ENCODE measurements around the gene NKAPL. TPM values are rescaled to one million over a fixed set of nuclear protein-coding genes. Genes with fewer than 3 reads are reported as not detected.
A peak's percentile ranks its signal among the peaks of the same experiment; 100 is the strongest.

Gene NKAPL
- total and polyA plus RNA-seq, 2 of the 13 experiments (the other 11 are each of a cell fraction or from before 2014, with no cell fraction given): not detected

DNA sequence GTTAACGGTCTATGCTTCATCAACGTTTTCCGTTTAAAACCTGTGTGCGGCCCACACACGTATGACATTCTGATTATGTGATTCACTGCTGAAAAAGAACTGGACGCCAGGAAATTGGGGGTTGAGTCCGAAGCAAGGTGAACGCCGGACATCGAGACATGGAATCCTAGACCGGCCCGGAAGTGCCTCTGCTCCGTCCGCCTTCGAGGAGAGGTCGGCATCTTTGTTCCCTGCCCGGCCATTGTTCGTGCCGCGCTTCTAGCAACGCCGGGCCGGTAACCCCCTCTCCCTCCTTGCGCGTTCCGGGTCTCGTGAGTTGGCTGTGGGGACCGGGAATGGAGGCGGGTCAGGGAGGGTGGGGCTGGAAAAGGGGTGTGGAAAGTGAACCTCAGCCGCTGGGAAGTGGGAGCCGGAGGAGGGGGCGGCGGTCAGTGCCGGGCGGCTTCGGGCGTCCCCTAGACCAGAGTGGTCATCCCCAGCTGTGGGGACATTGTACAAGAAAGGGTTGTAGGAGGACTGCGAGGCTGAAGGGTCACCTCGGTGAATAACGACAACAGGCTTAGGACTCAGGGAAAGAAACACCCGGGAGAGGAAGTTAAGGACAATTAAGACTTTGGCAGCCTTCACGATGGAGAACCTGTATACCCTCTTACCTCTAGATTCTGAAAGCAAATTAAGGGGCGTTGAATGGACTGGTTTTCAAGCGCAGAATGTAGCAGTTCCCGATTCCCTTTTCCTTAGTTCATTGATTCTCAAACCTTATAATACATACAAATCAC is 33.9 kb upstream of the NKAPL start, which contains the start of gene ZSCAN9 (continued):
- TF ChIP-seq ZNF850 (CRISPR knock-in tag; conservative IDR thresholded peaks at IDR 0.05): no peak
- TF ChIP-seq DR1 (CRISPR knock-in tag; IDR thresholded peaks at IDR 0.05): peak; percentile 60; the same call in 1 of the 2 replicates
- TF ChIP-seq CCAR2 (optimal IDR thresholded peaks at IDR 0.05; ENCODE audit: low read depth, low read length): peak; percentile 65
- TF ChIP-seq NAIF1 (CRISPR knock-in tag; IDR thresholded peaks at IDR 0.05; ENCODE audit: borderline replicate concordance): no peak
- no peak for TF ChIP-seq CBX2 (IDR thresholded peaks at IDR 0.05; ENCODE audit: low read depth, low read length)
- peak; percentile 92; the same call in 1 of the 2 replicates for TF ChIP-seq CBX2 (CRISPR knock-in tag; IDR thresholded peaks at IDR 0.05; ENCODE audit: low read depth)
- no peak for TF ChIP-seq ZNF367 (CRISPR knock-in tag; IDR thresholded peaks at IDR 0.05; ENCODE audit: borderline replicate concordance)
- TF ChIP-seq HDAC1 (CRISPR knock-in tag; IDR thresholded peaks at IDR 0.05): peak; percentile 94
- no peak for TF ChIP-seq ATM (IDR thresholded peaks at IDR 0.05; ENCODE audit: borderline replicate concordance)
- TF ChIP-seq SETDB1 (CRISPR knock-in tag; IDR thresholded peaks at IDR 0.05; ENCODE audit: borderline replicate concordance): peak; percentile 81; the same call in 1 of the 2 replicates
- TF ChIP-seq ZNF34 (CRISPR knock-in tag; IDR thresholded peaks at IDR 0.05; ENCODE audit: borderline replicate concordance): 0 out of 2 replicates have a peak, but pooled peaks have one; percentile 68
- TF ChIP-seq ZSCAN21 (CRISPR knock-in tag; IDR thresholded peaks at IDR 0.05; ENCODE audit: borderline replicate concordance): peak; percentile 66; the same call in 1 of the 2 replicates
- peak; percentile 53; the same call in 1 of the 2 replicates for TF ChIP-seq ZMYM3 (CRISPR knock-in tag; IDR thresholded peaks at IDR 0.05)
- peak; percentile 49; the same call in 1 of the 2 replicates for TF ChIP-seq ZNF431 (CRISPR knock-in tag; IDR thresholded peaks at IDR 0.05; ENCODE audit: borderline replicate concordance, low read depth)
- TF ChIP-seq TBL1XR1 (IDR thresholded peaks at IDR 0.05; ENCODE audit: borderline replicate concordance, low read length, partially characterized antibody): peak; percentile 58
- no peak for TF ChIP-seq ZNF577 (CRISPR knock-in tag; IDR thresholded peaks at IDR 0.05; ENCODE audit: borderline replicate concordance, low read depth)
- TF ChIP-seq BCL6 (CRISPR knock-in tag; IDR thresholded peaks at IDR 0.05): peak; percentile 93
- peak; percentile 31; the same call in 1 of the 2 replicates for TF ChIP-seq ZNF33B (CRISPR knock-in tag; IDR thresholded peaks at IDR 0.05)
- TF ChIP-seq HIVEP1 (CRISPR knock-in tag; IDR thresholded peaks at IDR 0.05): peak; percentile 94
- TF ChIP-seq U2AF1 (optimal IDR thresholded peaks at IDR 0.05; ENCODE audit: low read depth, low read length): peak; percentile 77
- TF ChIP-seq ZNF124 (CRISPR knock-in tag; IDR thresholded peaks at IDR 0.05): peak; percentile 73; the same call in 1 of the 2 replicates
- TF ChIP-seq YEATS2 (CRISPR knock-in tag; IDR thresholded peaks at IDR 0.05; ENCODE audit: borderline replicate concordance): peak; percentile 96
- TF ChIP-seq ZNF75D (CRISPR knock-in tag; IDR thresholded peaks at IDR 0.05; ENCODE audit: borderline replicate concordance): no peak
- TF ChIP-seq ELF1 (CRISPR knock-in tag; IDR thresholded peaks at IDR 0.05): peak; percentile 95
- TF ChIP-seq SAP130 (CRISPR knock-in tag; IDR thresholded peaks at IDR 0.05; ENCODE audit: low read depth): peak; percentile 94
- peak; percentile 22 for TF ChIP-seq ZNF781 (CRISPR knock-in tag; IDR thresholded peaks at IDR 0.05; ENCODE audit: borderline replicate concordance, not compliant biosample characterization)
- peak; percentile 76; the same call in 1 of the 2 replicates for TF ChIP-seq ZNF350 (CRISPR knock-in tag; IDR thresholded peaks at IDR 0.05; ENCODE audit: borderline replicate concordance, low read depth)
- TF ChIP-seq, protein P1, sequence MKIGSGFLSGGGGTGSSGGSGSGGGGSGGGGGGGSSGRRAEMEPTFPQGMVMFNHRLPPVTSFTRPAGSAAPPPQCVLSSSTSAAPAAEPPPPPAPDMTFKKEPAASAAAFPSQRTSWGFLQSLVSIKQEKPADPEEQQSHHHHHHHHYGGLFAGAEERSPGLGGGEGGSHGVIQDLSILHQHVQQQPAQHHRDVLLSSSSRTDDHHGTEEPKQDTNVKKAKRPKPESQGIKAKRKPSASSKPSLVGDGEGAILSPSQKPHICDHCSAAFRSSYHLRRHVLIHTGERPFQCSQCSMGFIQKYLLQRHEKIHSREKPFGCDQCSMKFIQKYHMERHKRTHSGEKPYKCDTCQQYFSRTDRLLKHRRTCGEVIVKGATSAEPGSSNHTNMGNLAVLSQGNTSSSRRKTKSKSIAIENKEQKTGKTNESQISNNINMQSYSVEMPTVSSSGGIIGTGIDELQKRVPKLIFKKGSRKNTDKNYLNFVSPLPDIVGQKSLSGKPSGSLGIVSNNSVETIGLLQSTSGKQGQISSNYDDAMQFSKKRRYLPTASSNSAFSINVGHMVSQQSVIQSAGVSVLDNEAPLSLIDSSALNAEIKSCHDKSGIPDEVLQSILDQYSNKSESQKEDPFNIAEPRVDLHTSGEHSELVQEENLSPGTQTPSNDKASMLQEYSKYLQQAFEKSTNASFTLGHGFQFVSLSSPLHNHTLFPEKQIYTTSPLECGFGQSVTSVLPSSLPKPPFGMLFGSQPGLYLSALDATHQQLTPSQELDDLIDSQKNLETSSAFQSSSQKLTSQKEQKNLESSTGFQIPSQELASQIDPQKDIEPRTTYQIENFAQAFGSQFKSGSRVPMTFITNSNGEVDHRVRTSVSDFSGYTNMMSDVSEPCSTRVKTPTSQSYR (CRISPR knock-in tag; IDR thresholded peaks at IDR 0.05; ENCODE audit: borderline replicate concordance): peak; percentile 73

Measured in HepG2 (cell line).